Mesenteric fat pad (tissue), 1 donor: Measurements from ENCODE around the gene SPDYE6. TPM values are rescaled to one million over a fixed set of nuclear protein-coding genes. Genes with fewer than 3 reads are reported as not detected.
"Not testable (repeated sequence)": the region's sequence is repeated elsewhere in the genome, so short reads cannot be mapped to it uniquely, and the experiment has no call there.

Source experiments
- DNase-seq: peaks from one replicate; pipeline ENCODE4 v3.0.0-alpha.2; 2020; ENCODE audit warnings: low spot score
- total RNA-seq: library from RNA; stranded (reverse); fragmentation: NEBNext Ultra II Directional; extraction: Animal tissue kit (Norgen Biotek cat#: 25700); gene quantifications from one replicate; pipeline ENCODE4 v1.2.1, GENCODE V29; 2021
- donor health status: DM: yes; HTN: yes; CAD: no.

The SPDYE6 gene
- total RNA-seq, 1 donor from 2014 or later: not detected

GRCh38 chr7:102318482-102318971, 37.7 kb downstream of the SPDYE6 start:
- no peak for DNase-seq

- no peak for DNase-seq
Observed at GRCh38 chr7:102317231-102318059, 38.8 kb downstream of the SPDYE6 start.

GRCh38 chr7:102313997-102314780, 42.1 kb downstream of the SPDYE6 start:
- DNase-seq: no peak

- DNase-seq: no peak
Observed at GRCh38 chr7:102312317-102312716, 43.9 kb downstream of the SPDYE6 start.

- DNase-seq: no peak
Observed at GRCh38 chr7:102310414-102310815, 45.8 kb downstream of the SPDYE6 start.

GRCh38 chr7:102306916-102307677, 49.1 kb downstream of the SPDYE6 start:
- no peak for DNase-seq

- no peak for DNase-seq
Observed at GRCh38 chr7:102305414-102306268, 50.6 kb downstream of the SPDYE6 start.

- no peak for DNase-seq
Observed at GRCh38 chr7:102304668-102305067, 51.6 kb downstream of the SPDYE6 start.

- no peak for DNase-seq
Observed at GRCh38 chr7:102303669-102304422, 52.4 kb downstream of the SPDYE6 start.

- DNase-seq: no peak
Observed at GRCh38 chr7:102302025-102302424, 54.2 kb downstream of the SPDYE6 start.

GRCh38 chr7:102301367-102301766, 54.9 kb downstream of the SPDYE6 start:
- DNase-seq: not testable (repeated sequence)

- DNase-seq: no peak
Observed at GRCh38 chr7:102300643-102301221, 55.5 kb downstream of the SPDYE6 start.

- DNase-seq: no peak
Observed at GRCh38 chr7:102297487-102298218, 58.6 kb downstream of the SPDYE6 start.

- no peak for DNase-seq
Observed at GRCh38 chr7:102296514-102296913, 59.7 kb downstream of the SPDYE6 start.

- DNase-seq: no peak
Observed at GRCh38 chr7:102296179-102296438, 60.1 kb downstream of the SPDYE6 start.
